Fibroblast of mammary gland (primary cell): Measurements from ENCODE around the gene BPIFB3.

ENCODE experiments used
- DNase-seq: peaks from one replicate; pipeline ENCODE4 v3.0.0-alpha.2; 2010; ENCODE audit warnings: low read depth
- H3K4me3 ChIP-seq: 2 replicates; pipeline ENCODE4 v1.5.1; 2011; ENCODE audit warnings: low read depth, mild to moderate bottlenecking, low read length, moderate library complexity; ENCODE audit not compliant: control insufficient read depth
- CTCF ChIP-seq: conservative IDR thresholded peaks from 2 replicates; pipeline ENCODE4 v1.5.1; 2011; ENCODE audit warnings: low read depth, low read length, inconsistent platforms; ENCODE audit not compliant: control insufficient read depth, insufficient read depth

The BPIFB3 gene

GRCh38 chr20:33012327-33013189, 41.1 kb upstream of the BPIFB3 start:
- no peak for DNase-seq
- H3K4me3 ChIP-seq = no peak overlapping the region
- TF ChIP-seq CTCF = no peak

- no peak for TF ChIP-seq CTCF
- no peak for DNase-seq
- H3K4me3 ChIP-seq = no peak overlapping the region
These were observed 39.9 kb upstream of the BPIFB3 start for GRCh38 chr20:33013701-33014326.

- H3K4me3 ChIP-seq = no peak overlapping the region
- no peak for TF ChIP-seq CTCF
- DNase-seq = no peak
These were observed 39.2 kb upstream of the BPIFB3 start for GRCh38 chr20:33014336-33015113.

GRCh38 chr20:33015114-33015484, 38.6 kb upstream of the BPIFB3 start:
- H3K4me3 ChIP-seq = no peak overlapping the region
- TF ChIP-seq CTCF = no peak
- DNase-seq = no peak

GRCh38 chr20:33015700-33016580, 37.8 kb upstream of the BPIFB3 start:
- DNase-seq = no peak
- no peak overlapping the region for H3K4me3 ChIP-seq
- no peak for TF ChIP-seq CTCF

GRCh38 chr20:33016581-33017109, 37.1 kb upstream of the BPIFB3 start:
- DNase-seq = no peak
- no peak overlapping the region for H3K4me3 ChIP-seq
- no peak for TF ChIP-seq CTCF
